ENCODE data around the gene KDM5A. TPM values are rescaled to one million over a fixed set of nuclear protein-coding genes. Genes with fewer than 3 reads are reported as not detected.
A peak's percentile ranks its signal among the peaks of the same experiment; 100 is the strongest.
"Not testable (repeated sequence)": the region's sequence is repeated elsewhere in the genome, so short reads cannot be mapped to it uniquely, and the experiment has no call there.

Gene KDM5A
- polyA plus RNA-seq, 2 of the 4 experiments (the other 2 are of a cell fraction) = 18.8 to 42.6 TPM

DNA sequence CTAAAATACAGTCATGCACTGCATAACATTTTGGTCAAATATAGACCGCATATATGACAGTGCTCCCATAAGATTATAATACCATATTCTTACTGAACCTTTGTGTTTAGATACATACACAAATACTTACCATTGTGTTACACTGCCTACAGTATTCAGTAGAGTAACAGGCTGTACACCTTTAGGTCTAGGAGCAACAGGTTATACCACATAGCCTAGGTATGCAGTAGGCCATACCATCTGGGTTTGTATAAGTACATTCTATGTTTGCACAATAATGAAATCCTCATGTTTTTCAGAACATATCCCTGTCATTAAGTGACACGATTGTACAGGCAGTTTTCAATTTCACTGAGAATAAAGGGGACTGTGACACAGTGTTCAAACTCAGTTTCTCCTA, 22.3 kb downstream of the KDM5A start:
- FAIRE-seq (peak; percentile 54), ATAC-seq (no peak)

GRCh38 chr12:359091-359490, 30.0 kb downstream of the KDM5A start:
- DNase-seq (ENCODE audit: low read depth in 1 of 2, low spot score in 1 of 2) (peak in 1 of 2 experiments; percentile 42), FAIRE-seq (no peak), ATAC-seq (no peak)
- TF ChIP-seq ZNF302 (CRISPR knock-in tag; IDR thresholded peaks at IDR 0.05) (no peak), MAFK (IDR thresholded peaks at IDR 0.05; ENCODE audit: partially characterized antibody) (peak; percentile 6)
- no peak overlapping the region for H3K27ac ChIP-seq
- H3K4me3 ChIP-seq = no peak overlapping the region
- H3K4me1 ChIP-seq = peaks cover 4% of the 10 kb centered on the region; the same call in 1 of the 3 replicates
- peaks cover 15% of the 10 kb centered on the region; the same call in 2 of the 3 replicates for H3K9me3 ChIP-seq
- CTCF ChIA-PET = no interaction called here
- 95% methylated on average over 1 of the region's 1 CpG for WGBS (ENCODE audit: missing lambda C conversion rate)
- POLR2A ChIA-PET = no interaction called here
- no peak overlapping the region for H3K4me2 ChIP-seq

More for the DNA sequence above, 22.3 kb downstream of the KDM5A start:
- ChIA-PET CTCF (no interaction called here), POLR2A (no interaction called here)
- Histone ChIP-seq H3K9me3 (peaks cover 13% of the 10 kb centered on the region), H3K4me2 (no peak overlapping the region), H3K4me3 (no peak overlapping the region), H3K27ac (no peak overlapping the region), H3K4me1 (no peaks in the 10 kb centered on the region)
- whole genome bisulfite sequencing (ENCODE audit: missing lambda C conversion rate) = 96% methylated on average over 2 of the region's 2 CpGs
- TF ChIP-seq RNF2 (IDR thresholded peaks at IDR 0.05; ENCODE audit: borderline replicate concordance, low read depth) = no peak
- TF ChIP-seq EHMT2 (IDR thresholded peaks at IDR 0.05; ENCODE audit: low read depth) = no peak
- TF ChIP-seq, protein P1, sequence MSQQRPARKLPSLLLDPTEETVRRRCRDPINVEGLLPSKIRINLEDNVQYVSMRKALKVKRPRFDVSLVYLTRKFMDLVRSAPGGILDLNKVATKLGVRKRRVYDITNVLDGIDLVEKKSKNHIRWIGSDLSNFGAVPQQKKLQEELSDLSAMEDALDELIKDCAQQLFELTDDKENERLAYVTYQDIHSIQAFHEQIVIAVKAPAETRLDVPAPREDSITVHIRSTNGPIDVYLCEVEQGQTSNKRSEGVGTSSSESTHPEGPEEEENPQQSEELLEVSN (IDR thresholded peaks at IDR 0.05; ENCODE audit: borderline replicate concordance, low read depth) = no peak
- TF ChIP-seq ELK1 (IDR thresholded peaks at IDR 0.05; ENCODE audit: low read depth, low read length) = no peak
- TF ChIP-seq KDM1A (IDR thresholded peaks at IDR 0.05; ENCODE audit: low read depth) = no peak
- TF ChIP-seq BHLHE40 (IDR thresholded peaks at IDR 0.05; ENCODE audit: low read depth, low read length) = no peak
- no peak for DNase-seq (ENCODE audit: low read depth in 1 of 2, low spot score in 1 of 2)

DNA sequence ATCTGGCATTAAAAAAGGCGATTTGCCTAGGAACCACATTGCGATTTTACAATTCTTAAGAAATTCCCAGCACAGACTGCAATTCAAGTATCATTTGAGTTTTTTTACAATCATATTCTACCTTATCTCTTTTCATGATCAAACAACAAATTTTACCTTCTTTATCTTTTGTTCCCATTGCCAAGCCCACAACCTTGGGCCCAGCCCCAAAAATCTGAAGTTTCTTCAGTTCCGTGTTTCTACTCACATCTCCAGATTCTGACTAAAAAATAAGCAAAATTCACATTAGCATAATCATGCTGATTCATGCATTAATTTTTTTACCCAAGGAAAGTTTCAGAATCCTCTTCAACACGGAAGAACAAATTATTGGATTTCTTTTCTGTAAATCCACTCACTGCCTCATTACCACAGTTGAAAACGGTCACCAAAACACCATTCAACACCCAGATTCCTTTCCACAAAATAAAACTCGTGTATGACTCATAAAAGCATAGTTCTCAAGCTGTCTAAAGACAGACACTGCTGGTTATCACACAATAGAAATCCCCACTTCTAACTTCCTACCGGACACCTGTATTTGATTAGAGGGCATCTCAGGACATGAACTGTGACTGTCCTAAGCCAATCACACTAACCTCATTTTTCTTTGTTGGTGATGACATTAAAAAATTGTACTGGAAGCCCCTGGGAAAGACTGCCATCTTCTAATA, 32.7 kb downstream of the KDM5A start:
- POLR2A ChIA-PET = no interaction called here
- Histone ChIP-seq H3K4me3 (no peak overlapping the region), H3K27ac (no peak overlapping the region), H3K4me1 (peaks cover 4% of the 10 kb centered on the region; the same call in 1 of the 3 replicates), H3K4me2 (no peak overlapping the region), H3K9me3 (peaks cover 15% of the 10 kb centered on the region; the same call in 2 of the 3 replicates)
- no peak for ATAC-seq
- TF ChIP-seq JUNB (IDR thresholded peaks at IDR 0.05) (no peak), FOSL2 (IDR thresholded peaks at IDR 0.05) (no peak), FOSL2 (CRISPR knock-in tag; IDR thresholded peaks at IDR 0.05) (peak; percentile 38), MAFK (IDR thresholded peaks at IDR 0.05; ENCODE audit: partially characterized antibody) (peak; percentile 58)
- CTCF ChIA-PET = no interaction called here
- WGBS (ENCODE audit: missing lambda C conversion rate) = 74% methylated on average over 7 of the region's 7 CpGs
- no peak for DNase-seq (ENCODE audit: low read depth in 1 of 2, low spot score in 1 of 2)
- no peak for FAIRE-seq

DNA sequence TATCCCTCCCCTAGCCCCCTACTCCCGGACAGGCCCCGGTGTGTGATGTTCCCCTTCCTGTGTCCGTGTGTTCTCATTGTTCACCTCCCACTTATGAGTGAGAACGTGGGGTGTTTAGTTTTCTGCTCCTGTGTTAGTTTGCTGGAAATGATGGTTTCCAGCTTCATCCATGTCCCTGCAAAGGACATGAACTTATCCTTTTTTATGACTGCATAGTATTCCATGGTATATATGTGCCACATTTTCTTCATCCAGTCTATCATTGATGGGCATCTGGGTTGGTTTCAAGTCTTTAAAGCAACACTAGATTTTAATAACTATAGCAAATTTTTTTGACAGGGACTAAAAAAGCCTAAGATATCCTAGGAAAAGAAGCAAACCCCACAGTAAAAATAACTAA, 37.9 kb downstream of the KDM5A start:
- POLR2A ChIA-PET; ATAC-seq; H3K27ac ChIP-seq; CTCF ChIA-PET; H3K4me2 ChIP-seq; H3K4me3 ChIP-seq; H3K4me1 ChIP-seq; DNase-seq (ENCODE audit: low read depth in 1 of 2, low spot score in 1 of 2); FAIRE-seq; H3K9me3 ChIP-seq: not testable (repeated sequence)
- TF ChIP-seq KDM1A (IDR thresholded peaks at IDR 0.05; ENCODE audit: low read depth) = peak; percentile 71; the same call in 1 of the 2 replicates
- WGBS (ENCODE audit: missing lambda C conversion rate) = 95% methylated on average over 4 of the region's 4 CpGs

DNA sequence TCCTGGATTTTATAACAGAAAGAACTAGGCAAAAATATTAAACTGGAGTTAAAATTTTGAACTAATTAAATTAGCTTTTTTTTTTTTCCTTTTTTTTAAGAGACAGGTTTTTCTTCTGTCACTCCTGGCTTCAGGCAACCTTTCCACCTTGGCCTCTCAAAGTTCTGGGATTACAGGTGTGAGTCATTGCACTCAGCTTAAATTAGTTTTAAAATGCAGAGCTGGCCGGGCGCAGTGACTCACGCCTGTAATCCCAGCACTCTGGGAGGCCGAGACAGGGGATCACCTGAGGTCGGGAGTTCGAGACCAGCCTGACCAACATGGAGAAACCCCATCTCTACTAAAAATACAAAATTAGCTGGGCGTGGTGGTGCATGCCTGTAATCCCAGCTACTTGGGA, 39.5 kb downstream of the KDM5A start:
- H3K4me2 ChIP-seq; POLR2A ChIA-PET; FAIRE-seq; H3K9me3 ChIP-seq; H3K4me3 ChIP-seq; H3K4me1 ChIP-seq; ATAC-seq; CTCF ChIA-PET; DNase-seq (ENCODE audit: low read depth in 1 of 2, low spot score in 1 of 2); H3K27ac ChIP-seq; TF ChIP-seq FOSL2 (IDR thresholded peaks at IDR 0.05): not testable (repeated sequence)
- TF ChIP-seq FOSL2 (CRISPR knock-in tag; IDR thresholded peaks at IDR 0.05) = peak; percentile 24; the same call in 1 of the 2 replicates
- 91% methylated on average over 7 of the region's 7 CpGs for WGBS (ENCODE audit: missing lambda C conversion rate)
